ENCODE measurements around the gene ARL15.
"Not testable (repeated sequence)": the region's sequence is repeated elsewhere in the genome, so short reads cannot be mapped to it uniquely, and the experiment has no call there.

ARL15 gene

DNA sequence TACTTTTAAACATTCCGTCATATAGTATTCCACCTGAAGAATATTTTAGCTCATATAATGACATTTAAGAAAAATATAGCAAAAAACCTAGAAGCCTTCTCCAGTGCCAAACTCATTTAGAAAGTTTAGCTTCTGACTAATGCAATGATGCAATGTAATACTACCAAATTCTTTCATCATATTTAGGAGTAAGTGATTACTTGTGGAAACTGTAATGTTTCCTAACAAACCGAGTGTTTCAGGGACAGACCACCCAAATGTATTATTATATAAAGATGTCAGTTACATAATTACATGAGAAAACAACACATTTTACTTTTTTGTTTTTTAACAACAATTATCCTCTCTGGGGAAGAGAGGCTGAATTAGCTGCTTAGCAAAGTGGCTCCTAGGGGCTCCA, 316.2 kb downstream of the ARL15 start:
- H3K27ac ChIP-seq (ENCODE audit: low read length), result no peak overlapping the region

DNA sequence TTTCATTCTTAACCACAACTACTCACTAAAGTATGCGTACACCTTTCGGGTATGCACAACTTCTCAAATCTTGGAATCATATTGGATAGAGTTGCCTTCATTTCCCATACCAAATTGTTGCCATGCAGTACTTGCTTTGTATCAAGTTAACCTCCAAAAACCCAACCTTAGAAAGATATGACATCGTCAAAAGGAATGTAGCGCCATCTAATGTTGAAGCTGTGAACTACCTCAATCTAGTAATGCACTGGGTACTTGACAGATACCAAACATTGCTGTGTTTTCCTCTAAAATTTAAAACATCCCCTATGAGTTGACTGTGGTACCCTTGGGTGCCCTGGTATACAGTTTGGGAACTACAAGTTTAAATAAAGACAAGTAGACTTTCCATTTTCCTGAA, 318.4 kb downstream of the ARL15 start:
- H3K4me1 ChIP-seq (ENCODE audit: control insufficient read depth in 1 of 2, insufficient read depth in 2 of 2, low read length in 2 of 2), result no peaks in the 10 kb centered on the region
- no peaks in the 10 kb centered on the region for H3K9me3 ChIP-seq (ENCODE audit: control insufficient read depth in 1 of 2, low read length in 2 of 2)
- H3K27ac ChIP-seq (ENCODE audit: low read length), result no peak overlapping the region
- no peaks in the 10 kb centered on the region for H3K36me3 ChIP-seq (ENCODE audit: control insufficient read depth in 1 of 2, insufficient read depth in 2 of 2, low read length in 2 of 2)
- H3K27me3 ChIP-seq (ENCODE audit: low read depth, low read length), result no peaks in the 10 kb centered on the region
- no peak overlapping the region for H3K4me3 ChIP-seq (ENCODE audit: low read depth in 1 of 2, low read length in 2 of 2)

More for the DNA sequence above, 316.2 kb downstream of the ARL15 start:
- Histone ChIP-seq H3K4me3 (ENCODE audit: low read depth in 1 of 2, low read length in 2 of 2) (no peak overlapping the region), H3K36me3 (ENCODE audit: control insufficient read depth in 1 of 2, insufficient read depth in 2 of 2, low read length in 2 of 2) (no peaks in the 10 kb centered on the region), H3K27me3 (ENCODE audit: low read depth, low read length) (no peaks in the 10 kb centered on the region), H3K4me1 (ENCODE audit: control insufficient read depth in 1 of 2, insufficient read depth in 2 of 2, low read length in 2 of 2) (no peaks in the 10 kb centered on the region), H3K9me3 (ENCODE audit: control insufficient read depth in 1 of 2, low read length in 2 of 2) (no peaks in the 10 kb centered on the region)

DNA sequence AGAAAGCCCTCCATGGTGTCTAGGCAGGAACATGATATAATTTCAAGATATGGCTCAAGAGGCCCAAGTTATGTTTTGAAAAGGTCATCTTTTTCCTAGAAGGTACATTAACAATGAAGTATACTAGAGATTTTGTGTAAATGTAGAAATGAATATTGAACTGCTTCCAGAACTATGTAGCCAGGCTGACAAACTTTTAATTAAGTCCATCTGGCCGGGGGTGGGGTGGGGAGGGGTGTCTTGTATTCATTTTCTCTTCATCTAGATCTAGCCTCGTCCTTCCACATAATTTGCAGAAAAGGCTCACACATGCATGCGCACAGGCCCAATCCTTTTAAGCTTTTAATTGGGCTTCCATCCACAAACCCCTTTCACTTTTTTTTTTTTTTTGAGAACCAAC, 323.3 kb downstream of the ARL15 start:
- Histone ChIP-seq H3K27ac (ENCODE audit: low read length) (no peak overlapping the region), H3K4me1 (ENCODE audit: control insufficient read depth in 1 of 2, insufficient read depth in 2 of 2, low read length in 2 of 2) (no peaks in the 10 kb centered on the region), H3K36me3 (ENCODE audit: control insufficient read depth in 1 of 2, insufficient read depth in 2 of 2, low read length in 2 of 2) (no peaks in the 10 kb centered on the region), H3K4me3 (ENCODE audit: low read depth in 1 of 2, low read length in 2 of 2) (no peak overlapping the region), H3K27me3 (ENCODE audit: low read depth, low read length) (no peaks in the 10 kb centered on the region), H3K9me3 (ENCODE audit: control insufficient read depth in 1 of 2, low read length in 2 of 2) (no peaks in the 10 kb centered on the region)

DNA sequence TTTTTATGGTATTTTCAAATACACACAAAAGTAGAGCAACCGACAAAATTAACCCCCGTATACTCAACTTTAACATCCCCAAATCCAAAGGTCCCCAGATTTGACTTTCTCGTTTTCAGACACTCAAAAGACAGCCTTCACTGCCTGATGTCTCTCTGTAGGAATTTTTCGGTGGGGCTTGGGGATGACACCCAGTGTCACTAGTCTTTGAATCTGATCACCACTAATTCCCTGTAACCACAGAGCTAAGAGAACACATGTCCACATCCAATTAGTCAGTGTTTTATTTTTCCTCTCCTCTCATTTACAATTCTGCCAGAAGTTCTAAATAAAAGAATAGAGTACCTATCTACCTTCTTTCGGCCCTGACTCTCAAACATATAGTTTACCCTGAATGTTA, 324.6 kb downstream of the ARL15 start:
- no peaks in the 10 kb centered on the region for H3K36me3 ChIP-seq (ENCODE audit: control insufficient read depth in 1 of 2, insufficient read depth in 2 of 2, low read length in 2 of 2)
- H3K27ac ChIP-seq (ENCODE audit: low read length), result no peak overlapping the region
- H3K27me3 ChIP-seq (ENCODE audit: low read depth, low read length), result no peaks in the 10 kb centered on the region

DNA sequence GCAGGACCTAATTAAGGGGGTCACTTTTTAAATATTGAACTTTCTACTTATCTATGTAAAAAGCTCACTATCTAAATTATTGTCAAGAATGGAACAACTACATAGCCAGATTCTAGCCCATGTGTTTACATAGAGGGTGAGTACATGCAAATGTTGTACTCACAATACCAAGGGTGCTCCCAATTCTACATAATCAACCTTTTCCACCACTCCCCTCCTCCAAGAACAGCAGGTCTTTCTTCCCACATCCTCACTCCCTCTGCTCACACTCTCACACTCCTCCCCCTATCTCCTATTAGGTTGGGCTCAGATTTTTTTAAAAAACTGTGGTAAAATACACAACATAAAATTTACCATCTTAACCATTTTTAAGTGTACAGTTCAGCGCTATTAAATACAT, 325.4 kb downstream of the ARL15 start:
- Histone ChIP-seq H3K9me3 (ENCODE audit: control insufficient read depth in 1 of 2, low read length in 2 of 2) (peaks cover 0 to 3% of the 10 kb centered on the region in 2 donors), H3K4me3 (ENCODE audit: low read depth in 1 of 2, low read length in 2 of 2) (no peak overlapping the region), H3K27me3 (ENCODE audit: low read depth, low read length) (no peaks in the 10 kb centered on the region), H3K4me1 (ENCODE audit: control insufficient read depth in 1 of 2, insufficient read depth in 2 of 2, low read length in 2 of 2) (no peaks in the 10 kb centered on the region), H3K27ac (ENCODE audit: low read length) (no peak overlapping the region), H3K36me3 (ENCODE audit: control insufficient read depth in 1 of 2, insufficient read depth in 2 of 2, low read length in 2 of 2) (no peaks in the 10 kb centered on the region)

More for the DNA sequence above, 324.6 kb downstream of the ARL15 start:
- Histone ChIP-seq H3K9me3 (ENCODE audit: control insufficient read depth in 1 of 2, low read length in 2 of 2) (no peaks in the 10 kb centered on the region), H3K4me3 (ENCODE audit: low read depth in 1 of 2, low read length in 2 of 2) (no peak overlapping the region), H3K4me1 (ENCODE audit: control insufficient read depth in 1 of 2, insufficient read depth in 2 of 2, low read length in 2 of 2) (no peaks in the 10 kb centered on the region)

DNA sequence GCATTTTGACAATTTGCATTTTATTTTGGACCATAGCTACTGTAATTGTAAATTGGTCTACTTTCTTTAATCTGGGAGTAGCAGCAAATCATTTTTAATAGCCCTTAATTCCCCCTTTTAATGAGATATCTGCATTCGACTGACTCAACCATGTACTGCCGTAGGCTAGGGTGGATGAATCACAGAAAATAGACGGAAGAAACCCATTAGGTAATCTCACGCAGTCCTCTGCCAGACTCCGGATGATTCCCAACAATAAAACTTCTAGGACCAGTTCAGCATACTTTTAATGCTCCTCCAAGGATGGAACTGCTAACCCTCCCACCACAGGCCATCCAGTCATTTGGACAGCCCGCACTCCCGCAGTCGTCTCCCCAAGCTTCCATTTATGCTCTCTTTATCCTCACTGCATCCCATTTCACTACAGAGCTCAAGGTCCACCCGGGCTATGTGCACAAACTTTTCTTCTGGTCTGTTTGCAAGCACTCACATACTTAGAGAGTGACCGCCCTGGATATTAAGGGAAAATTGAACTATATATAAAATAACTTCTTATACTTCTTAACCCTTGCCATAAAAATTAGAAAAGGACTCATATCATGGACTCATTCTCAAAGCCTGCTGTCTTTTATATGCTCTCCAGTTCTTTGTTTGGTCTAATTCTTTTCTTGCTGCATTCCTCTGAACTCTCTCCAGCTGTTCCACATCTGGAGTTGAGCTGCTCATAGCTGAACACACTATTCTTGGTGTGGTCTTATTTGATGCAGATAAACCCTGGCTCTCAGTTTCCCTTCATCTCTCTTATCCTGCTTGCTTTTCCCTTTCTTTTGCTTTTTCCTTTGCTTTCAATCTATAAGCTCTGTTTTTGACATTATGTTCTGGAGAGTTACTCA, 326.6 kb downstream of the ARL15 start:
- Histone ChIP-seq H3K4me1 (ENCODE audit: control insufficient read depth in 1 of 2, insufficient read depth in 2 of 2, low read length in 2 of 2) (no peaks in the 10 kb centered on the region), H3K27ac (ENCODE audit: low read length) (no peak overlapping the region), H3K27me3 (ENCODE audit: low read depth, low read length) (no peaks in the 10 kb centered on the region), H3K9me3 (ENCODE audit: control insufficient read depth in 1 of 2, low read length in 2 of 2) (peaks cover 0 to 3% of the 10 kb centered on the region in 2 donors), H3K4me3 (ENCODE audit: low read depth in 1 of 2, low read length in 2 of 2) (no peak overlapping the region), H3K36me3 (ENCODE audit: control insufficient read depth in 1 of 2, insufficient read depth in 2 of 2, low read length in 2 of 2) (no peaks in the 10 kb centered on the region)

DNA sequence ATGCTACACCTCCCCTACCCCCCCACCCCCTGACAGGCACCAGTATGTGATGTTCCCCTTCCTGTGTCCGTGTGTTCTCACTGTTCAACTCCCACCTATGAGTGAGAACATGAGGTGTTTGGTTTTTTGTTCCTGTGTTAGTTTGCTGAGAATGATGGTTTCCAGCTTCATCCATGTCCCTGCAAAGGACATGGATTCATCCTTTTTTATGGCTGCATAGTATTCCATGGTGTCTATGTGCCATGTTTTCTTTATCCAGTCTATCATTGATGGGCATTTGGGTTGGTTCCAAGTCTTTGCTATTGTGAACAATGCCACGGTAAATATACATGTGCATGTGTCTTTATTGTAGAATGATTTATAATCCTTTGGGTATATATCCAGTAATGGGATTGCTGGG, 328.1 kb downstream of the ARL15 start:
- not testable (repeated sequence) for H3K9me3 ChIP-seq (ENCODE audit: control insufficient read depth in 1 of 2, low read length in 2 of 2); H3K4me1 ChIP-seq (ENCODE audit: control insufficient read depth in 1 of 2, insufficient read depth in 2 of 2, low read length in 2 of 2); H3K27ac ChIP-seq (ENCODE audit: low read length); H3K36me3 ChIP-seq (ENCODE audit: control insufficient read depth in 1 of 2, insufficient read depth in 2 of 2, low read length in 2 of 2); H3K27me3 ChIP-seq (ENCODE audit: low read depth, low read length); H3K4me3 ChIP-seq (ENCODE audit: low read depth in 1 of 2, low read length in 2 of 2)

DNA sequence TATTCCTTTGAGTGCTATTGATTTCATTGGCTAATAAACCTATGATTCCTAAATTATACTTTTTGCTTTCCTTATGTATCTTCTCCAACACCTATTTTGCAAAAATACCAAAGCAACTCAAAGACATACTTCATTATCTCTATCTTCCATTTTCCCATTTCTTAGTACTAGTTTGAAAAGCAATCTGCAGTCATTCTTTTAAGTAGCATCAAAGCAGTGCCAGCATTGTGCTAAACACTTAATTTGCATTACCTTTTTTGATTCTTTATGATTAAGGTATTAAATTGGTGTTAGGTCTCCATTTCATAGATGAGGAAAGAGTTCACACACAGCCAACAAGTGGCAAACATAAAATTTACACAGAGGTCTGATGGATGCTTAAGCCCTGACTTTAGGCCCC, 330.3 kb downstream of the ARL15 start:
- H3K4me1 ChIP-seq (ENCODE audit: control insufficient read depth in 1 of 2, insufficient read depth in 2 of 2, low read length in 2 of 2), result no peaks in the 10 kb centered on the region
- no peak overlapping the region for H3K4me3 ChIP-seq (ENCODE audit: low read depth in 1 of 2, low read length in 2 of 2)
- no peaks in the 10 kb centered on the region for H3K36me3 ChIP-seq (ENCODE audit: control insufficient read depth in 1 of 2, insufficient read depth in 2 of 2, low read length in 2 of 2)
- H3K27ac ChIP-seq (ENCODE audit: low read length), result no peak overlapping the region
- H3K9me3 ChIP-seq (ENCODE audit: control insufficient read depth in 1 of 2, low read length in 2 of 2), result peaks cover 0 to 3% of the 10 kb centered on the region in 2 donors
- no peaks in the 10 kb centered on the region for H3K27me3 ChIP-seq (ENCODE audit: low read depth, low read length)

DNA sequence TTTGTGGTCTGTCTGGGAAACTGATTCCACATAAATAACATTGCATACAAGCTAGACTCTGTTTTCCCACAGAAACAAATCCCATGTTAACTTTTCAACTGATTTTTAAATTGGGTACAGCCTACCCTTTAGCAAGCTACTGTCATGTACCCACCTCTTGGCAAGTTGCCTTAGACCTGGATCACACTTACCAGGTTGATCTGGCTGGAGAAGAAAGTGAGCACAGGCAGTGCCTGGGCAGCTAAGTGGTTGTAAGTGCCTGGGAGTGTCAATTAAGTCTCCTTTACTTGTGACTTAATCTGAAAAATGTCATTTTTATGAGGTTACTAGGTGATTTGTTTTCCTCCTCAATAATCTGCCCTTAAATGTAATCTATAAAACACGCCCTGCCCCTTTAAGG, 336.4 kb downstream of the ARL15 start:
- Histone ChIP-seq H3K36me3 (ENCODE audit: control insufficient read depth in 1 of 2, insufficient read depth in 2 of 2, low read length in 2 of 2) (no peaks in the 10 kb centered on the region), H3K27me3 (ENCODE audit: low read depth, low read length) (no peaks in the 10 kb centered on the region), H3K4me1 (ENCODE audit: control insufficient read depth in 1 of 2, insufficient read depth in 2 of 2, low read length in 2 of 2) (no peaks in the 10 kb centered on the region), H3K4me3 (ENCODE audit: low read depth in 1 of 2, low read length in 2 of 2) (no peak overlapping the region), H3K9me3 (ENCODE audit: control insufficient read depth in 1 of 2, low read length in 2 of 2) (no peaks in the 10 kb centered on the region), H3K27ac (ENCODE audit: low read length) (no peak overlapping the region)

DNA sequence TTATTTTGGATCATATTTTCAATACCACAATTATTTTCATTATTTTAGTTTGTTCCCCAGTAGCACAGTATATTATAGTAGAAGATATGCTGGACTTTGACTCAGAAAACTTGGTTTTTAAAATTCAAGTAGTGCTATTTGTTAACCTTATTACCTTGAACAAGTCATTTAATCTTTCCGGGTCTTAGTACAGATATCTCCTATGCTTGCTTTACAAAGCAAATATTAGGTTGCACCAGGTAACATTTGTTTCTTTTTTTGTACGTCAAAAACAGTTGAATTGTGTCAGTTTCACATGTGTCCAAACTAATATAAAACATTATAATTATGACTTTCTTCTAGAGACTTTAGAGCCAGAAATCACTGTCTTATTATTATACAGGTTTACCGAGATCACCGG, 338.1 kb downstream of the ARL15 start:
- Histone ChIP-seq H3K27me3 (ENCODE audit: low read depth, low read length) (no peaks in the 10 kb centered on the region), H3K9me3 (ENCODE audit: control insufficient read depth in 1 of 2, low read length in 2 of 2) (no peaks in the 10 kb centered on the region), H3K36me3 (ENCODE audit: control insufficient read depth in 1 of 2, insufficient read depth in 2 of 2, low read length in 2 of 2) (no peaks in the 10 kb centered on the region), H3K4me1 (ENCODE audit: control insufficient read depth in 1 of 2, insufficient read depth in 2 of 2, low read length in 2 of 2) (no peaks in the 10 kb centered on the region), H3K4me3 (ENCODE audit: low read depth in 1 of 2, low read length in 2 of 2) (no peak overlapping the region), H3K27ac (ENCODE audit: low read length) (no peak overlapping the region)

DNA sequence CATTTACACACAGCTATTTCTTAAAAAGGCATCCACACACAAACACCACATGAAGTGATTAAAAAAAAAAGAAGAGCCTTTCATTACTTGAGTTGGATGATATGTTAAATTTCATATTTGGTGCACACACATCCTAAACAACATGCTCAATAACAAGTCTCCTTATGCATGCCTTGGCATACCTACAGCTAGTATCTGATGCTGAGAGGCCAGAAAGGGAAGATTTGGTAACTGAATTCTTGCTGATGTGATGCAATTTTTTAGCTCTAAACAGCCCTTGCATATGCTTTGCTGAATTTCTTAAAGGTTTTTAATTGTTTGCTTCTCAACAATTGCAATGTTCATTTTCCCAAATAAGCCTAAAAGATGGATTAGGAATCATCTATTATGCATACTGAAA, 338.8 kb downstream of the ARL15 start:
- H3K27ac ChIP-seq (ENCODE audit: low read length), result no peak overlapping the region
- H3K9me3 ChIP-seq (ENCODE audit: control insufficient read depth in 1 of 2, low read length in 2 of 2), result no peaks in the 10 kb centered on the region
- H3K27me3 ChIP-seq (ENCODE audit: low read depth, low read length), result no peaks in the 10 kb centered on the region
- H3K4me3 ChIP-seq (ENCODE audit: low read depth in 1 of 2, low read length in 2 of 2), result no peak overlapping the region
- no peaks in the 10 kb centered on the region for H3K4me1 ChIP-seq (ENCODE audit: control insufficient read depth in 1 of 2, insufficient read depth in 2 of 2, low read length in 2 of 2)
- no peaks in the 10 kb centered on the region for H3K36me3 ChIP-seq (ENCODE audit: control insufficient read depth in 1 of 2, insufficient read depth in 2 of 2, low read length in 2 of 2)

DNA sequence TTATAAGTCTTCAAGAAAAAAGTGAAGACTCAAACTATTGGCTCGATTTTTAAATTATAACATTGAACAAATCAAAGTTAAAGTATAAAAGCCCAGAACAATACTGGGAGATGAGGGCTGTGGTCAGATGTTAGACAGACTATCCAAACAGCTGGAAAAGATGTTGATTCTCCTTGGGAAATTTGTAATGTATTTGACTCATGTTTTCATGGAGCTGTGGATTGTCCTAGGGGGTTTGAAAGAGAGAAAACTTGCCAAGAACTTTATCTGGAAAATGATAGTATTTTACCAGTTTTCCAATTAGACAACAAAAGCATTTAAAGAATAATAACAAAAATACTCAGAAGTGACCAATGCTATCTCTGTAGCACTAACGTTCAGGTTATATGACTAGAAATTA, 339.2 kb downstream of the ARL15 start:
- Histone ChIP-seq H3K36me3 (ENCODE audit: control insufficient read depth in 1 of 2, insufficient read depth in 2 of 2, low read length in 2 of 2) (no peaks in the 10 kb centered on the region), H3K27ac (ENCODE audit: low read length) (no peak overlapping the region), H3K4me3 (ENCODE audit: low read depth in 1 of 2, low read length in 2 of 2) (no peak overlapping the region), H3K27me3 (ENCODE audit: low read depth, low read length) (no peaks in the 10 kb centered on the region), H3K9me3 (ENCODE audit: control insufficient read depth in 1 of 2, low read length in 2 of 2) (no peaks in the 10 kb centered on the region), H3K4me1 (ENCODE audit: control insufficient read depth in 1 of 2, insufficient read depth in 2 of 2, low read length in 2 of 2) (no peaks in the 10 kb centered on the region)

Data from muscle layer of duodenum (tissue), 2 donors.